Small intestine (tissue), 7 donors: ENCODE data around the gene PALMD. TPM values are rescaled to one million over a fixed set of nuclear protein-coding genes. Genes with fewer than 3 reads are reported as not detected.

Experiments used
- DNase-seq, 2 donors: peaks; one replicate each; pipeline versions ENCODE4 v3.0.0 to v3.0.0-alpha.2; 2013
- FAIRE-seq: peaks from 2 replicates; lab custom pipeline; 2012; peaks lifted over from hg19 to GRCh38; lab: Jason Lieb, UNC
- H3K27ac ChIP-seq, 3 donors: one replicate each; pipeline ENCODE4 v1.5.1; 2013; ENCODE audit warnings: low read length in 2 of 3, mild to moderate bottlenecking in 2 of 3, control low read depth in 1 of 3, inconsistent platforms in 1 of 3, low read depth in 1 of 3, moderate library complexity in 1 of 3
- H3K27me3 ChIP-seq, 3 donors: one replicate each; pipeline ENCODE4 v1.6.1; 2013; ENCODE audit warnings: low read length in 3 of 3, inconsistent platforms in 1 of 3; ENCODE audit not compliant: control insufficient read depth in 3 of 3, insufficient read depth in 3 of 3
- H3K36me3 ChIP-seq, 3 donors: one replicate each; pipeline ENCODE4 v1.6.1; 2013; ENCODE audit warnings: low read length in 3 of 3, inconsistent platforms in 1 of 3, low read depth in 1 of 3, mild to moderate bottlenecking in 1 of 3, moderate library complexity in 1 of 3; ENCODE audit not compliant: control insufficient read depth in 3 of 3, insufficient read depth in 2 of 3
- H3K4me1 ChIP-seq, 3 donors: one replicate each; pipeline ENCODE4 v1.6.1; 2013; ENCODE audit warnings: low read length in 2 of 3, inconsistent platforms in 1 of 3, low read depth in 1 of 3, mild to moderate bottlenecking in 1 of 3, moderate library complexity in 1 of 3; ENCODE audit not compliant: control insufficient read depth in 3 of 3, insufficient read depth in 2 of 3
- H3K4me3 ChIP-seq, 3 donors: one replicate each; pipeline ENCODE4 v1.5.1; 2013; ENCODE audit warnings: low read length in 3 of 3, control low read depth in 1 of 3, inconsistent platforms in 1 of 3, low read depth in 1 of 3, mild to moderate bottlenecking in 1 of 3, moderate library complexity in 1 of 3
- H3K9me3 ChIP-seq, 2 donors: one replicate each; pipeline ENCODE4 v1.6.1; 2013; ENCODE audit warnings: low read depth in 1 of 2, low read length in 1 of 2; ENCODE audit not compliant: control insufficient read depth in 2 of 2, insufficient read depth in 1 of 2
- WGBS, 3 donors: extraction: QIAGEN DNeasy Blood & Tissue Kit; methylation state at CpG; one replicate each; pipeline ENCODE4 v1.1.7; 2013; 5-methylcytosine and 5-hydroxymethylcytosine counted together
- polyA plus RNA-seq, 4 donors: library from polyadenylated mRNA; stranded (reverse) in 3 of 4; unstranded in 1 of 4; fragments of 200-250 nt in 3 of 4; fragments of 120-200 nt in 1 of 4; gene quantifications; one replicate each; pipeline versions ENCODE4 v1.2.1 to v1.2.3, GENCODE V29; 2013
- donor health status: healthy with polysubstance abuse.
- donor health status: control.
- donor health status: control.
- donor health status: Bipolar disorder and iron deficiency.
- donor health status: healthy.

Gene PALMD
- polyA plus RNA-seq, 4 donors: 0.67 to 14.5 (median 1.7) TPM

DNA sequence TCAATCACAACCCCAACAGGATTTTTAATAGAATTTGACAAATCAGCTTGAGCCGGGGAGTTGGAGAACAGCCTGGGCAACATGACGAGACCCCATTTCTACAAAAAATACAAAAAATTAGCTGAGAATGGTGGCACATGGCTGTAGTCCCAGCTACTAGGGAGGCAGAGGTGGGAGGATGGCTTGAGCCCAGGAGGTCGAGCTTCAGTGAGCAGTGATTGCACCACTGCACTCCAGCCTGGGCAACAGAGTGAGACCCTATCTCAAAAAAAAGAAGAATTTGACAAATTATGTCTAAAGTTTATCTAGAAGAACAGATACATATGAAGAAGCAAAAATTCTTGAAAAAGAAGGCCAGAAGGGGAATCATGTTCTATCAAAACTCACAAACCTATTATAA is 77.3 kb downstream of the PALMD start:
- no peak overlapping the region for H3K27ac ChIP-seq
- FAIRE-seq: no peak
- 93 to 99% (median 96%) methylated on average over 3 of the region's 3 CpGs for WGBS, 3 donors

DNA sequence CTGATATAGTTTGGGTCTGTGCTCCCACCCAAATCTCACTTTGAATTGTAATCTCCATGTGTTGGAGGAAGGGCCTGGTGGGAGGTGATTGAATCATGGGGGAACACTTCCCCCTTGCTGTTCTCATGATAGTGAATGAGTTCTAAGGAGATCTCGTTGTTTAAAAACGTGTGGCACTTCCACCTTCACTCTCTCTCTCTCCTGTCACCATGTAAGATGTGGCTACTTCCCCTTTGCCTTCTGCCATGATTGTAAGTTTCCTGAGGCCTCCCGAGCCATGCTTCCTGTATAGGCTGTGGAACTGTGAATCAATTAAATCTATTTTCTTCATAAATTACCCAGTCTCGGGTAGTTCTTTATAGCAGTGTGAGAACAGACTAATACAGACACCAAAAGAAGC is 80.1 kb downstream of the PALMD start:
- Histone ChIP-seq H3K4me3 (no peak overlapping the region), H3K36me3 (peaks cover 0 to 6% (median 2%) of the 10 kb centered on the region in 3 donors), H3K27ac (no peak overlapping the region), H3K27me3 (no peaks in the 10 kb centered on the region), H3K4me1 (no peaks in the 10 kb centered on the region), H3K9me3 (no peaks in the 10 kb centered on the region)
- no peak for DNase-seq
- no peak for FAIRE-seq
- WGBS, 3 donors: 74 to 89% (median 78%) methylated on average over 4 of the region's 4 CpGs

More for the DNA sequence above, 77.3 kb downstream of the PALMD start:
- Histone ChIP-seq H3K4me1 (no peaks in the 10 kb centered on the region), H3K27me3 (no peaks in the 10 kb centered on the region), H3K36me3 (peaks cover 0 to 2% (median 1%) of the 10 kb centered on the region in 3 donors), H3K9me3 (no peaks in the 10 kb centered on the region), H3K4me3 (no peak overlapping the region)
- DNase-seq: no peak

DNA sequence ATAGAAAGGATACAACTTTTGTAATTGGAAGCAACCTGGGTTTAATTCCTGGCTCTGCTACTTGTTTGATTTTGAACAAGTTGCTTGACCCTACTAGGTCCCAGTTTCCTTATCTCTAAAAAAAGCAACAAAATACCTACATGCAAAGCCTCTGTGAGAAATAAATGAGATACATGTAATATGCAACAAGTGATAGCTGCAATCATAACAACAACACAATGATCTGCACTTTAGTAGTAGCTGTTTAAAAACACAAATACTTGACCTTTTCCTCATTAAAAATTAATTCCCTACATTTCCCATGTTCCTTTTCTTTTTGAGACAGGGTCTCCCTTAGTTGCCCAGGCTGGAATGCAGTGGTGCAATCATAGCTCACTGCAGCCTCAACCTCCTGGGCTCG is 80.5 kb downstream of the PALMD start:
- no peak for DNase-seq

DNA sequence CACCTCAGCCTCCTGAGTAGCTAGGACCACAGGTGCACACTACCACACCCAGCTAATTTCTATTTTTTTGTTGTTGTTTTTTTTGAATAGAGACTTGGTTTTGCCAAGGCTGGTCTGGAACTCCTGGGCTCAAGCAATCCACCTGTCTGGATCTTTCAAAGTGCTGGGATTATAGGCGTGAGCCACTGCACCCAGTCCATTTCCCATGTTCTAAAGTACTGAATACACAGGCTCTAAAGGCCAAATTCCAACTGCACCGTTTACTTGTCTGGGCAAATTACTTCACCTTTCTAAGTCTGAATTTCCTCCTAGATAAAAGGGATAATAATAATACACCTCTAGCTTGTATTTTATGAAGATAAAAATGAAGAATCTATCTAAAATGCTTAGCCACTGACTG is 80.9 kb downstream of the PALMD start:
- DNase-seq (peak; percentile 44 to 81), FAIRE-seq (no peak)
- Histone ChIP-seq H3K9me3 (no peaks in the 10 kb centered on the region), H3K27ac (no peak overlapping the region), H3K4me3 (no peak overlapping the region), H3K36me3 (peaks cover 0 to 6% (median 2%) of the 10 kb centered on the region in 3 donors), H3K27me3 (no peaks in the 10 kb centered on the region), H3K4me1 (no peaks in the 10 kb centered on the region)
- 19 to 57% (median 29%) methylated on average over 2 of the region's 2 CpGs for WGBS, 3 donors

More for the DNA sequence above, 80.5 kb downstream of the PALMD start:
- Histone ChIP-seq H3K27ac (no peak overlapping the region), H3K9me3 (no peaks in the 10 kb centered on the region), H3K36me3 (peaks cover 0 to 6% (median 2%) of the 10 kb centered on the region in 3 donors), H3K27me3 (no peaks in the 10 kb centered on the region), H3K4me3 (no peak overlapping the region), H3K4me1 (no peaks in the 10 kb centered on the region)
- no peak for FAIRE-seq
- 56 to 83% (median 60%) methylated on average over 1 of the region's 1 CpG for WGBS, 3 donors

DNA sequence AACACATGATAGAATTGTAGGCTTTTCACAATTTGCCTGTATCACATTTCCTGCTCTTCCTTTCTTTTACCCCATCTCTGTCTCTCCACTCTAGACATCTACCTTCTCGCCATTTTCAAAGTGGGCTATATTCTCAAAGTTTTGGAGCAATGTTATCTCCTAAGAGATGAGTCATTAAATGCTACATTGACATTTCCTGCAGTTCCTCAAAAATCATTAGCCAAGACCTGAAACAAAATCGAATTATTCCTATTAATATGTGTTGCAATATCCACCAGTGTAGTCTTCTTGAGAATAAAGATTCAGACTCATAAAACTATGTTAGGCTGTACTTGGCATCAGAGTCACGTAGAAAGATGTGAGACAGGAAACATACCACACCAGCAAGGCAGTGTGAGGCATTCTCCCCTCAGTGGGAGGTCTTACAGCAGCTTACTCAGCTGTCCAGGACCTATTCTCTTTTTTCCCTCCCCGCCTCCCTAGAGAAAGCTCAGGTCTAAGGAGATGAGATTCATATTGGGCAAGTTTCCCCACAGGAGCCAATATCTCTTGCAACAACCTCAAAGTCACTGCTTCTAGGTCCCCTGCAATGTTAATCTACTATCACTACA is 81.8 kb downstream of the PALMD start:
- H3K27me3 ChIP-seq: no peaks in the 10 kb centered on the region
- FAIRE-seq: no peak
- no peak overlapping the region for H3K4me3 ChIP-seq
- DNase-seq: no peak
- H3K27ac ChIP-seq: peak overlapping the region in 1 of 3 donors; percentile 30
- H3K9me3 ChIP-seq: no peaks in the 10 kb centered on the region
- no peaks in the 10 kb centered on the region for H3K4me1 ChIP-seq
- WGBS, 3 donors: 77 to 89% (median 86%) methylated on average over 4 of the region's 4 CpGs
- H3K36me3 ChIP-seq: peaks cover 0 to 6% (median 2%) of the 10 kb centered on the region in 3 donors

DNA sequence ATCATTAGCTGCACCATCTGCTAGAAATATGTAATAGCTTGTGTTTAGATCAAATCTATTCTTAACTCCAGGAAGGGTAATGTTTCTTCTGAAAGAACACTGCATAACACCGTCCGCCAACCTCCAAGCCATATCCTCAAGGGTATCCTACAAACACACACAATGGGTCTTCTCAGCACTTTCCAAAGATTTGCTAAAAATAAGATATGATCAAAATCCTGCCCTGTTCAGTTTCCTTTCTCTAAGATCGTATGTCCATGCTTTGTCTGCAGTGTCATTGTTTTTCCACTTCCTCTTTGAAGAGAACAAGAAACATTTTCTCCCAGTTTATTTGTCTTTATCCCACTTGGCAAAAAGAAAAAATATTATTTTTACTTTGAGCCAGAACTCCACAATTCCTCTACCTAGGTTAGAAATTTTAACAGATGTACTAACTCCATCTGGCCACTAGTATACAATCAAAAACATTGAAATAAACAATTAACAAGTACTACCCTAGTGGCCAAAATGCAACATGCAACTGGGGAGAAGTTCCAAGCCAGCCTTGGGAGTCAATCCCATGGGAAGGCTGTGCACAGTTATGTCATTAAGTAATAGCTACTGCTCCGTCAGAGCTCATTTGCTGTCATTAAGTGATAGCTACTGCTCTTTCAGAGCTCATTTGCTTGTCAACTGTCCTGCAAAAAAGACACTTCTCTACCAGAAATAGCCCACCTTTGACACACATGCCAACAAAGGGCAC is 82.8 kb downstream of the PALMD start:
- Histone ChIP-seq H3K27me3 (no peaks in the 10 kb centered on the region), H3K4me3 (no peak overlapping the region), H3K9me3 (no peaks in the 10 kb centered on the region), H3K27ac (peak overlapping the region in 1 of 3 donors; percentile 11), H3K4me1 (no peaks in the 10 kb centered on the region), H3K36me3 (peaks cover 0 to 8% (median 2%) of the 10 kb centered on the region in 3 donors)
- 71 to 91% (median 90%) methylated on average over 4 of the region's 4 CpGs for WGBS, 3 donors
- DNase-seq (no peak), FAIRE-seq (no peak)

DNA sequence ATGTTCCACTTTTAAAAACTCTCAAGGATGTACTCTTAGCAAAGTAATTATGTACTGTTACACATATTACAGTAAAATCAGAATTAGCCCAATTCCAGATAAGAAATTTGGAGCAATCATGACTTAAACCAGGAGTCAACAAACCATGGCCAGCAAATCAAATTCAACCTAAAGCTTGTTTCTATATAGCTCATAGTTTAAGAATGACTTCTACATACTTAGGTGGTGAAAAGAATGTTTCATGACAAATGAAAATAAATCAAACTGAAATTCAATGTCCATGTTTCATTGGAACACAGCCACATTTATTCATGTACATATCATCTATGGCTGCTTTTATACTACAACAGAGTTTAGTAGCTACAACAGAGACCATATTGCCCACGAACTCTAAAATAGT is 85.5 kb downstream of the PALMD start:
- no peaks in the 10 kb centered on the region for H3K4me1 ChIP-seq
- H3K27ac ChIP-seq: no peak overlapping the region
- no peak for DNase-seq
- H3K36me3 ChIP-seq: peaks cover 0 to 6% (median 0%) of the 10 kb centered on the region in 3 donors
- no peaks in the 10 kb centered on the region for H3K9me3 ChIP-seq
- 81 to 90% (median 88%) methylated on average over 1 of the region's 1 CpG for WGBS, 3 donors
- H3K27me3 ChIP-seq: no peaks in the 10 kb centered on the region
- no peak for FAIRE-seq
- H3K4me3 ChIP-seq: no peak overlapping the region

DNA sequence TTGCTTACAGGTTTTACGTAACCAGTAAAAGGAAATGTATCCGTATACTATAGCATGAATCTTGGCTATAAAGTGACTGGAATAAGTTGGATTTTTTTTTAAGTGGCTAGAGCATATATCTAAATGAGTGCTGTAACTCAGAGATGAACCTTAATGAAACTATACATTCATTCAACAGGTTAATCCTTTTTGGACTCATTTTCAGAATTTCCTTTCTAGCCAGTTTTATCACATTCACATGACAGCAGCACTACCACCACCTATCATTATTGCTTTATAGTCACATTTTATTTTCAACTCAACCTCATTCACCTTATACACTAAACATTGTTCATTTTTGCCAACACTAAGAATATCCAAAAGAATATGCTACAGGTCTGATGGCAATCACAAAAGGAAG is 89.9 kb downstream of the PALMD start:
- FAIRE-seq: no peak
- Histone ChIP-seq H3K36me3 (peaks cover 2 to 8% (median 3%) of the 10 kb centered on the region in 3 donors), H3K27ac (no peak overlapping the region), H3K4me3 (no peak overlapping the region), H3K27me3 (no peaks in the 10 kb centered on the region), H3K9me3 (no peaks in the 10 kb centered on the region), H3K4me1 (peaks cover 0 to 4% (median 0%) of the 10 kb centered on the region in 3 donors)
- DNase-seq: no peak
- WGBS, 3 donors: 67 to 90% (median 73%) methylated on average over 2 of the region's 2 CpGs
